Measurements from ENCODE around the gene ZEB2.

- no peak for TF ChIP-seq KDM1A (CRISPR knock-in tag; IDR thresholded peaks at IDR 0.05)
- no peak for TF ChIP-seq DPF2 (CRISPR knock-in tag; IDR thresholded peaks at IDR 0.05; ENCODE audit: borderline replicate concordance, low read depth)
- TF ChIP-seq, protein P1, sequence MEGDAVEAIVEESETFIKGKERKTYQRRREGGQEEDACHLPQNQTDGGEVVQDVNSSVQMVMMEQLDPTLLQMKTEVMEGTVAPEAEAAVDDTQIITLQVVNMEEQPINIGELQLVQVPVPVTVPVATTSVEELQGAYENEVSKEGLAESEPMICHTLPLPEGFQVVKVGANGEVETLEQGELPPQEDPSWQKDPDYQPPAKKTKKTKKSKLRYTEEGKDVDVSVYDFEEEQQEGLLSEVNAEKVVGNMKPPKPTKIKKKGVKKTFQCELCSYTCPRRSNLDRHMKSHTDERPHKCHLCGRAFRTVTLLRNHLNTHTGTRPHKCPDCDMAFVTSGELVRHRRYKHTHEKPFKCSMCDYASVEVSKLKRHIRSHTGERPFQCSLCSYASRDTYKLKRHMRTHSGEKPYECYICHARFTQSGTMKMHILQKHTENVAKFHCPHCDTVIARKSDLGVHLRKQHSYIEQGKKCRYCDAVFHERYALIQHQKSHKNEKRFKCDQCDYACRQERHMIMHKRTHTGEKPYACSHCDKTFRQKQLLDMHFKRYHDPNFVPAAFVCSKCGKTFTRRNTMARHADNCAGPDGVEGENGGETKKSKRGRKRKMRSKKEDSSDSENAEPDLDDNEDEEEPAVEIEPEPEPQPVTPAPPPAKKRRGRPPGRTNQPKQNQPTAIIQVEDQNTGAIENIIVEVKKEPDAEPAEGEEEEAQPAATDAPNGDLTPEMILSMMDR (CRISPR knock-in tag; IDR thresholded peaks at IDR 0.05): no peak
- TF ChIP-seq, protein P2, sequence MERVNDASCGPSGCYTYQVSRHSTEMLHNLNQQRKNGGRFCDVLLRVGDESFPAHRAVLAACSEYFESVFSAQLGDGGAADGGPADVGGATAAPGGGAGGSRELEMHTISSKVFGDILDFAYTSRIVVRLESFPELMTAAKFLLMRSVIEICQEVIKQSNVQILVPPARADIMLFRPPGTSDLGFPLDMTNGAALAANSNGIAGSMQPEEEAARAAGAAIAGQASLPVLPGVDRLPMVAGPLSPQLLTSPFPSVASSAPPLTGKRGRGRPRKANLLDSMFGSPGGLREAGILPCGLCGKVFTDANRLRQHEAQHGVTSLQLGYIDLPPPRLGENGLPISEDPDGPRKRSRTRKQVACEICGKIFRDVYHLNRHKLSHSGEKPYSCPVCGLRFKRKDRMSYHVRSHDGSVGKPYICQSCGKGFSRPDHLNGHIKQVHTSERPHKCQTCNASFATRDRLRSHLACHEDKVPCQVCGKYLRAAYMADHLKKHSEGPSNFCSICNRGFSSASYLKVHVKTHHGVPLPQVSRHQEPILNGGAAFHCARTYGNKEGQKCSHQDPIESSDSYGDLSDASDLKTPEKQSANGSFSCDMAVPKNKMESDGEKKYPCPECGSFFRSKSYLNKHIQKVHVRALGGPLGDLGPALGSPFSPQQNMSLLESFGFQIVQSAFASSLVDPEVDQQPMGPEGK (CRISPR knock-in tag; IDR thresholded peaks at IDR 0.05): no peak
- TF ChIP-seq GZF1 (CRISPR knock-in tag; IDR thresholded peaks at IDR 0.05): no peak
- no peak for TF ChIP-seq ZNF841 (CRISPR knock-in tag; IDR thresholded peaks at IDR 0.05; ENCODE audit: borderline replicate concordance)
- TF ChIP-seq RNF219 (CRISPR knock-in tag; IDR thresholded peaks at IDR 0.05): no peak
- TF ChIP-seq POLR2A (IDR thresholded peaks at IDR 0.05; ENCODE audit: insufficient read depth in 1 of 2, low read depth in 2 of 2, low read length in 2 of 2): no peak
- no peak for TF ChIP-seq CEBPB (IDR thresholded peaks at IDR 0.05; ENCODE audit: borderline replicate concordance, low read depth, low read length)
- no peak for TF ChIP-seq ZNF446 (CRISPR knock-in tag; IDR thresholded peaks at IDR 0.05)
These were observed 170.2 kb downstream of the ZEB2 start for GRCh38 chr2:144349674-144350073.

Measured in HepG2 (cell line).